Choroid plexus epithelial cell (primary cell): Measurements from ENCODE around the gene CD22.
A peak's percentile ranks its signal among the peaks of the same experiment; 100 is the strongest.

Experiments
- DNase-seq: peaks from one replicate; pipeline ENCODE4 v3.0.0-alpha.2; 2010; ENCODE audit warnings: low read depth
- H3K4me3 ChIP-seq: 2 replicates; pipeline ENCODE4 v1.5.1; 2011; ENCODE audit warnings: low read depth, mild to moderate bottlenecking, control low read depth, low read length, moderate library complexity
- CTCF ChIP-seq: conservative IDR thresholded peaks from 2 replicates; pipeline ENCODE4 v1.5.1; 2011; ENCODE audit warnings: low read depth, mild to moderate bottlenecking, control low read depth, inconsistent platforms, low read length, moderate library complexity

Gene CD22

GRCh38 chr19:35379992-35380391 lies 51.0 kb downstream of the CD22 start:
- no peak for TF ChIP-seq CTCF
- no peak for DNase-seq
- no peak overlapping the region for H3K4me3 ChIP-seq

GRCh38 chr19:35380450-35381124 lies 51.6 kb downstream of the CD22 start:
- TF ChIP-seq CTCF, result no peak
- DNase-seq, result no peak
- H3K4me3 ChIP-seq, result no peak overlapping the region

GRCh38 chr19:35381318-35381717 lies 52.3 kb downstream of the CD22 start:
- no peak overlapping the region for H3K4me3 ChIP-seq
- DNase-seq, result no peak
- no peak for TF ChIP-seq CTCF

GRCh38 chr19:35381926-35382325 lies 52.9 kb downstream of the CD22 start:
- no peak overlapping the region for H3K4me3 ChIP-seq
- DNase-seq, result no peak
- no peak for TF ChIP-seq CTCF

GRCh38 chr19:35383536-35383935 lies 54.5 kb downstream of the CD22 start:
- TF ChIP-seq CTCF, result no peak
- H3K4me3 ChIP-seq, result no peak overlapping the region
- DNase-seq, result no peak

- no peak for TF ChIP-seq CTCF
- no peak overlapping the region for H3K4me3 ChIP-seq
- DNase-seq, result peak; percentile 7
Measured at GRCh38 chr19:35388277-35389054, 59.5 kb downstream of the CD22 start.
